ENCODE measurements around the gene CLDN3. TPM values are rescaled to one million over a fixed set of nuclear protein-coding genes. Genes with fewer than 3 reads are reported as not detected.

Gene CLDN3
- total RNA-seq, 1 donor from 2014 or later, result not detected

Other genes with a start within 250 kb of the CLDN3 start
- 45.7 TPM for gene BAZ1B, start 248.0 kb downstream of the CLDN3 start, total RNA-seq
- 68.9 TPM for gene BCL7B, start 212.6 kb downstream of the CLDN3 start, total RNA-seq
- 13.6 TPM for gene TBL2, start 191.7 kb downstream of the CLDN3 start, total RNA-seq
- gene MLXIPL, start 145.7 kb downstream of the CLDN3 start, total RNA-seq, result 0.65 TPM
- gene VPS37D, start 102.4 kb downstream of the CLDN3 start, total RNA-seq, result 2.4 TPM
- 16.4 TPM for gene DNAJC30, start 86.8 kb downstream of the CLDN3 start, total RNA-seq
- 59.1 TPM for gene BUD23, start 86.7 kb downstream of the CLDN3 start, total RNA-seq
- gene STX1A, start 50.6 kb downstream of the CLDN3 start, total RNA-seq, result 3.3 TPM
- 31.6 TPM for gene ABHD11, start 31.5 kb downstream of the CLDN3 start, total RNA-seq
- not detected for gene CLDN4, start 60.7 kb upstream of the CLDN3 start, total RNA-seq
- 0.35 TPM for gene METTL27, start 72.2 kb upstream of the CLDN3 start, total RNA-seq
- not detected for gene TMEM270, start 90.9 kb upstream of the CLDN3 start, total RNA-seq